HG03575 (cell line): ENCODE measurements around the gene EFCC1.

Source experiments
- ATAC-seq: cut with Tn5 transposase; IDR thresholded peaks from one replicate; pipeline ENCODE4 v1.9.1; 2021; ENCODE audit not compliant: unreplicated experiment, insufficient number of reproducible peaks, low FRiP score; ENCODE audit errors: extremely low read depth

Gene EFCC1

DNA sequence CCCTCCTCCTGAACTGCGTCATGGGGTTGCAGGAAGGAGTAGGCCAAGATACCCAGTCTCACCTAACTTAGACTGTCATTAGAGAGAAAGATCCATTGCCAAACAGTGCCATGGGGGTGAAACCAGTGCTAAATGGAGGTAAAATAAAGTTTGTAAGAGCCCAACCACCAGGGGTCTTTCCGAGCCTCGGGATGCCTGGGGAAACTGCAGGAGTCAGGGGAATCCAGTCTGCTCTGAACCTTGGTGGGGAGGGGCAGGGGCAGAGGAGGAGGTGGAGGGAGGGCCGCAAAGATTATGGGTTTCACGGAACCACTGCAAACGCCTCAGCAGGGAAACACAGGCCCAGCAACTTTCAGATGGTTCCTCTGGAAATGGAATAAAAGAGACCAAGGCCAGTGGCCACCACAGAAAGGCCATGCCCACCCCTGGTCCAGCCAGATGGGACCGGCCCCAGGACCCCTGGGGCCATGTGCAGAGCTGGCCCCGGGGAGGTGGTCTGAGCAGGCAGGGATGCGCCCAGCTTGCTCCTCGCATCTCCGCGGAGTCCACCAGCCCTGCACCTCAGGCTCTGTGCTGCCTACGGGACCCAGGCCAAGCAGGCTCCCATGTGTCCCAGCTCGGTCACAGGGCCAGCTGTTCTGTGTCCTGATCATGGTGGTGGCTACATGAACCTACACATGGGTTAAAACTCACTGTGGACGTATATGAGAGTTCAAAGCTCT, 39.6 kb downstream of the EFCC1 start:
- ATAC-seq: no peak

DNA sequence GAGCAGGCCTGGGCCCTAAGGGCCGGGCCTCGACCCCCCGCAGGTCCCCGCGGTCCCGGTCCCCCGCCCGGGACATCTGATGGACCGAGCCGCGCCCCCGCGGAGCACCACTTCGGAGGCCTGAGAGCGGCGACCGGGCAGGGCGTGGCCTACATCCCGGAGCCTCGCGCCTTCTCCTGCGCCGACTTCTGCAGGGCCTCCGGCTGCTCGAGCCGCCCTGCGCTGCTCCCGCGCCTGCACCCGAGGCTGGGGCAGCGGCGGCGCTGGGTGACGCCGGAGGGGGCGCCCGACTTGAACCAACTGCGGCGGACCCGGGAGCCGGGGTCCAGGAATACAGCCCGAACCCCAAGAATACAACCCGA, 44.6 kb downstream of the EFCC1 start:
- ATAC-seq: no peak

DNA sequence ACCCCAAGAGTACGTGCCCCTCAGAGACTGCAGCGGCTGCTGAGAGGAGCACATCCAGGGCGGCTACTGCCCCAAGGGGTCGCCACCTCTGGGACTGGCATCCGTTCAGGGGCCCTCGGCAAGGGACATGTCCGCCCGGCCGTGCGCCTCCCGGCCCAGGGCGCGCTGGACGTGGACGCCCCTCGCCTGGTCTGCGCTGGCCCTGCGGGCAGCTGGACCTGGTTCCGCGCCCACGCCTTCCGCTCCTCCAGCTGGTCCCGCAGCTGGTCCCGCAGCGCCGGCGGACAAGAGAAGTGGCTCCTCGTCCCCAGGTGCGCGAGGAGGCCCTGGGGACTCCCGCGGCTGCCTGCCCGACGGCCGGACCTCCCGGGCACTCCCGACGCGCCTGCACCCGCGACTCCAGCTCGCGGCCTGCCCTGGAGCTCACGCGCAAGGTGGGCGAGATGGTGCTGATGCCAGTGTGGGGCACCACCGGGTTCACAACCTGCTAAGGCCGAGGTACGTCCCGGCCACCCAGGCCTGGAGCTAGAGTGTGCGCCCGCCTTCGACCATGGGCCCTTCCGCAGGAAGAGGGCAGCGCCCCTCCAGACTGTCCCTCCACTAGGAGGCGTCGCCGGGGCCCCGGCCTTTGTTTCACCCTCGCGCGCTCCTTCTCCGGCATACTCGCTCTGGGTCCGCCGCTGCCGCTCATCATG, 45.1 kb downstream of the EFCC1 start:
- no peak for ATAC-seq

DNA sequence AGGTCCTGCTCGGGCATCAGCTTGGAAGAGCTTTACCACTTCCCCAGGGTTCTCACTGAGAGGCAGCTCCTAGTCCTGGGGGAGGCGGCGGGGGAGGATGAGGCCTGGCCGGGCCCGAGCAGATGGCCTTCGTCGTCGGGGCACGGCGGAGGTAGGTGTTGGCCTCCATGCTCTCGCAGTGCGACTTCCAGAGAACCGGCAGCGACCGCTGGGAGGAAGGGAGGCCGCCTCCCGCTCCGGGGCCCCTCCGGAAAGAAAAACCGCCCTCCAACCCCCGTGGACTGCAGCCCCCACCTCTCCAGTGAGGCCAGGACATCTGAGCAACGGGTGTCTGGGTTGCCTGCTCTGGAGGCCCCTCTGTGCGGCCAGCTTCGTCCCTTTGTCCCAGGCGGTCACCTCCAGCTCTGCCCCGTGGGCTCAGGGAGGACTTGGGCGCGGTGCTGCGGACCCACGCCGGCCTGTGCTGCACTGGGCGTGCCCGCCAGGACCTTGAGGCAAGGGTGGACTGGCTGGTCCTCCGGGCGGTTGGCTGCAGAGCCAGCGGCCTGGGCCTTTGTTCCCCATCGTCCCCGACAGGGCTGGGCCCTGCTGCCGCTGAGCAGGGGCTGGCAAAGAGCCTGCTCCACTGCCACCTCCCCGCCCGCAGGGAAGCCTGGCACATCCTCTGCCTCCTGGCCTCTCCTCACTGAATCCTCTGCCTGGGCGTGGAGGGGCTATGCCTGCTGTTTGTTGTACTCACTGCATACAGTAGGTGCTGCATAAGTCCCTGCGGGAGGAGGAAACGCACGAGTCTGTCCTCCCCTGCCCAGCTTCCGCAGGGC, 45.8 kb downstream of the EFCC1 start:
- ATAC-seq: no peak

DNA sequence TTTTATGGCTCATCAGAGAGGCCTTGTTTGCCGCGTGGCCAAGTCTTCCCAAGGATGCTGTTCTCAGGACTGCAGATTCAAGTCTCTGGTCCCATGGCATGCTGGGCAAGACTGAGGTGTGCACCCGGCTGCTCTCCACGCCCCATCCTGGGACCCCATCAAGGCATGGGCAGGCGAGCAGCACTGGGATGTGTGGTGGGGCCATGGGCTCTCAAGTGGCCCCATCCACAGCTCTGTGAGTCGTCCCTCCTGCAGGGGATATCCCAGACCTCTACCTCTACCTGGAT, 46.4 kb downstream of the EFCC1 start:
- no peak for ATAC-seq

DNA sequence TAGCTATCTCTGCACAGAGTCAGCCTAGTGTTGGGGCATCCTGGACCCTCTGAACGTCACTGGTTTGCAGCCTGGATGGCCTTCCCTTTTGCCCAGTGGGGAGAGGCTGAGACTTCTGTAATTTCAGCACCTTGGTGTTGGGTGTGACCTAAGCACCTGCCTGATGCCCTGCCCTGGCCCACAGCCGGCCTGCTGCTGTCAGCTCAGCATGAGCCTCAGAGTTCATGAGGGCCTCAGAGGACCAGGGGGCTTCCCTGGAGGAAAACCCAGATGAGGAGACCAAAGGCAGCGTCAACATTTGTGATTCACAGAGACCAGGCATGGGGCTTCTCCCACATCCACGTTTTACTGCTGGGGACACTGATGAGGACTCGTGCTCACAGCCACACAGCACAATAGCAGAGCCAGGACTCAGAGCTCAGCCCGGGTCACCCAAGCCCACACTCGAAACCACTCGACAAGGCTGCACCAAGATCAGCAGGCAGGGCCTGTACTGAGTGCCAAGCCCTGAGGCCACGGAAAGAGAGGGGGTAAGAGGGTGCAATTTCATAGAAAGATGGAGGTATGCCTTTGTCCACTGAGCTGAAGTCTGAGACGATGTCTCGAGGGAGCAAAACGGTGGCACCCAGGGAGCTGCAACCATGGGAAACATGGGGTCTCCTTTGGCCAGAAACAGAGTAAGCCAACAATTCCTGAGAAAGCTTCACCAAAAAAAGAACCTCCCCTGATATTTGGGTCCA, 49.6 kb downstream of the EFCC1 start:
- no peak for ATAC-seq

DNA sequence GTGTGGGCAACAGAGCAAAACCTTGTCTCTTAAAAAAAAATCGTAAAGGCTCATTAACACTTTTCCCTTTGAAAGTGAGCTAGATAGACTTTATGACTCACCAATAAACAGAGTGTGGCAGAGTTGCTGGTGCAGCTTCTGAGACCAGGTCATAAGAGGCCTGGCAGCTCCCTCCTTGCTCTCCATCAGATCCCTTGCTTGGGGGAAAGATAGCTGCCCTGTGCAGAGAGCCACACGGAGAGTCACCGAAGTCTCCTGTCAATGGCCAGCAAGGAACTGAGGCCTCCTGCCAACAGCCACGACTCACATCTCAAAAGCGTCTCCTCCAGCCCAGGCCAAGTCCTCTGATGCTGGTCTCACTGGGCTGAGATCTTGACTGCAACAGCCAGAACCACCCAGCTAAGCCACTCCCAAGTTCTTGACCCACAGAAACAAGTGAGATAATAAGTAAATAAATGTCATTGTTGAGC, 50.8 kb downstream of the EFCC1 start:
- no peak for ATAC-seq

DNA sequence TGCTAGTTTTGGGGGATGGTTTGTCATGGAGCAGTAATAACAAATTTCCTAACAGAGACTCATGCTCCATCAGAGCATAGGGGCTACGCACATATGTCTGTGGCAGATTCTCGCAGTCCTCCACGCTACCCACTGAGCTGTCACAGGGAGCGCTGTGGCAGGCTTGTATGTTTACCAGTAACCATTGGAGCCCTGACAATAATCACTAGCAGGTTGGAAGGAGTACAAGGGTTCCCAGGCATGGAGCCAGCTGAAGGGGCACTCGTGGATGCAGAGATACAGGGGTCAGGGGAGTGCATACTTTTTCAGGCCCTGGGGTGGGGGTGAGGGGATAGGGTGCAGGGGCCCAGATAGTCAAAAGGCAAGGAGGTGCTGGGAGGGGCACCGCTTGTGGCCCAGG, 51.6 kb downstream of the EFCC1 start:
- no peak for ATAC-seq

DNA sequence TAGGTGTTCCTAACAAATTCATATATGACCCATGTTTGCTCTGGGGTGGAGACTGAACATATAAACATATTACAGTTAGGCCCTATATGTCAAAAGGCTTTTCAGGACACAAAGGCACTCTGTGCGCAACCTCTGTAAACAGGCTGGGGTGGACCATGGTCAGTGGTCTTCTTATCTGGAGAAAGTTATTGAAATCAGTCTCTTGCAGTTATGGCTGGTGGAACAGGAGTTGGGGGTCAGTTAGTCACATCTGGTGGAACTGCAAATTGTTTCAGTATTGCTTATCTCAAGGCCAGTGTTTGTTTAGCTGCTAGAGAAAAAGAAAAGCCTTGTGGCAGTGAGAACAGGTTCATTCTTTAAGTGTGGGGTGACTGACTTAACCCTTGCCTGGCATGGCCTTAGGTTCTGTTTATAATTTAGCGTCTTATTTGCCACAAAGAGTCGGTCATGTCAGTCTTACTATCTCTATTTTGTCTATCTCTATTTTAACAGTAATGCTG, 53.6 kb downstream of the EFCC1 start:
- ATAC-seq: no peak

DNA sequence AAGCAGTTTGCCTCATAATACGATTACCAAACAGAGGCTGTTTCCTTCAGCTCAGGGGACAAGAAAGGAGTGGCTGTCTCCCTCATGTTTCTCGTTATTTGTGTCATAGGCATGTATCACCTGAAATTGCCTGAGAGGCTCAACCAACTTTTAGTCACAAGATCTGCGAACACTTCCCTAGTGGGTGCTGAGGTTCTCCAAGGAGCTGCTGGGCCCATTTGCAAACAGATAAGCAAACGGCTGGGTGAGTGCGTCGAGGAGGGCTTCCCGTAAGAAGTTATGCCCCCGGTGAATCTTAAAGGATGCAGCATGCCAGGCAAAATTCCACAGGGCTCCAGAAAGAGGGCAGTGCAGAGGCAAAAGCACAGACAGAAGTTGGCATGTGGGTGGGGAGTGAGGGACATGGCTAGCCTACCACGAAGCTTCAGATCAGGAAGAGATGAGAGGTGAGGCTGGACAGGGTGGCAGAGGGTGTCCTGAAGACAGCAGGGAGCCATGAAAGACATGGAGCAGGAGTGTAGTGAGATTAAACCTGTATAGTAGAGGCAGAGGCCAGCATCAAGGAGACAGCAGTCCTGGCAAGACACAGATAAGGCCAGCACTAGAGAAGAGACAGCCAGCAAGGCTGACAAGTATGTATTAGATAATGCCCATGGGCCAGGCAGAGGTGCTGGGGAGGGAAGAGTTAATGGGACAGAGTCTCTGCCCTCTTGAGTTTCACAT, 55.5 kb downstream of the EFCC1 start:
- ATAC-seq: no peak

DNA sequence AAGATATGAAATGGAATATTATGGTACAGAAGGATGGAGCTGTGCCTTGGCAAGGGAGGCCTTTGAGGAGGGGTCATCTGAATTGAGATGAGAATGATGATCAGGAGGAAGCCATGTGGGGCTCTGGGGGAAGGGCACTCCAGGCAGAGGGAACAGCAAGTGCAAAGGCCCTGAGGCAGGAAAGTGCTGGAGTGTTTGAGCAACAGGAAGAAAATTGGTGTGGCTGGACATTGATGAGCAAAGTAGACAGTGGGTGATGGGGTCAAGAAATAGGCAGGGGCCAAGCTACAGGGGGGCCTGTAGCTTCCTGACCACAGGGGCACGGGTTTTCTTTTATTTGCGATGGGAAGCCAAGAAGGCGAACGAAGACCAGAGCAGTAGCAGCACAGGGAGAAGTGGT, 56.1 kb downstream of the EFCC1 start:
- ATAC-seq: no peak

DNA sequence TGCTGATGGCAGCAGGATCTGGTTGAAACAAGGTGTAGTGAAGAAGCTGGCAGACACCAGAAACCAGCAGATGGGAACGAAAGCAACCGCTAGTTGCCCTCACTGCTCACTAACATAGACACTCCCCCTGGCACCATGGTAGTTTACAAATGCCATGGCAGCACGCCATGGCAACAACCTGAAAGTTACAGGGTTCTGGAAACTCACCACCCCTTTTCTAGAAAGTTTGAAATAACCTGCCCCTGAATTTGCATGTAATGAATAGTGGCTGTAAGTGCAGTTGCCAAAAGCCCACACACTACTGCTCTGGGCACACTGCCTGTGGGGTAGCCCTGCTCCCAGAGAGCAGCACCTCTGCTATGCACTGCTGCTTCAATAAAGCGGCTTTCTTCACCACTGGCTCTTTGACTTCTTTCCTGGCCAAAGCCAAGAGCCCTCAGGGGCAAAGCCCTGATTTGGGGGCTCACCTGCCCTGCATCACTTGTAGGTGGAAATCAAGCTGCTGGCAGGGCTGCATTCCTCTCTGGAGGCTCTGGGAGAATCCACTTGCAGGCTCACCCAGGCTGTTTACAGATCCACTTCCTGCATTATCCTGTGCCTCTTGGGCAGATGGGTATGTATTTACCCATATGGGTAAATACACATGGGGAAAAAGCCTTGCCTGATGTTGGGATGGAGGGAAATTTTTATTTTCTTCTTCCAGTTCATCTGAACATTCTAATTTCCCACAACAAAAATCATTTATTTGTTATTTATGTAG, 57.5 kb downstream of the EFCC1 start:
- ATAC-seq: no peak

DNA sequence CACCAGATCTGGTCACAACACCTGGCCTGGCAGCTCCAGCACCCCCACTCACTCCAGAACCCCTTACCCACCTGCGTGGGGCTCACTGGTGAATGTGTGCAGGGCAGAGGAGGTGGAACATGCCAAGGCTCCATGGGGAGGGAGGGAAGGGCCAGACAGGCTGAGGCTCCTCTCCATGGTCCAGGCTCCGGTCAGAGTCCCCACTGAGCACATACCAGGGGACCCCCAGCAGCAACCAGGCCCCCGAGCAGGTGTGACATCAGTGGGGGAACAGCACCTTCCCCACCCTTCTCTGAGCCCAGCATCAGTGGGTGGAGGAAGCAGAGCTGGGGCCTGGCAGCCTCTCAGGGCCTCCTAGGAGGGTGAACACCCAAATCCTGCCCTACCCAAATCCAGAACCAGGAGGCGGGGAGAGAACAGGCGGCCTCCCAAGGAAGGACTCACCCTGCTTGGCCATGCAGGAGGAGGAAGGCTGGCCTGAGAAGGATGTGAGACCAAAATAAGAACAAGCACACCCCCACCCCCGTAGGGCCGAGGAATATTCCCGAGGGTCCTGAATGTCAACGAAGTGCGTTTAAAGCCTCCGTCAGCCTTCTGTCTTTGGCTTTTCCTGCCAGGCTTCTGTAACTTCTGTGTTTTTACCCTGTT, 58.3 kb downstream of the EFCC1 start:
- ATAC-seq: no peak

DNA sequence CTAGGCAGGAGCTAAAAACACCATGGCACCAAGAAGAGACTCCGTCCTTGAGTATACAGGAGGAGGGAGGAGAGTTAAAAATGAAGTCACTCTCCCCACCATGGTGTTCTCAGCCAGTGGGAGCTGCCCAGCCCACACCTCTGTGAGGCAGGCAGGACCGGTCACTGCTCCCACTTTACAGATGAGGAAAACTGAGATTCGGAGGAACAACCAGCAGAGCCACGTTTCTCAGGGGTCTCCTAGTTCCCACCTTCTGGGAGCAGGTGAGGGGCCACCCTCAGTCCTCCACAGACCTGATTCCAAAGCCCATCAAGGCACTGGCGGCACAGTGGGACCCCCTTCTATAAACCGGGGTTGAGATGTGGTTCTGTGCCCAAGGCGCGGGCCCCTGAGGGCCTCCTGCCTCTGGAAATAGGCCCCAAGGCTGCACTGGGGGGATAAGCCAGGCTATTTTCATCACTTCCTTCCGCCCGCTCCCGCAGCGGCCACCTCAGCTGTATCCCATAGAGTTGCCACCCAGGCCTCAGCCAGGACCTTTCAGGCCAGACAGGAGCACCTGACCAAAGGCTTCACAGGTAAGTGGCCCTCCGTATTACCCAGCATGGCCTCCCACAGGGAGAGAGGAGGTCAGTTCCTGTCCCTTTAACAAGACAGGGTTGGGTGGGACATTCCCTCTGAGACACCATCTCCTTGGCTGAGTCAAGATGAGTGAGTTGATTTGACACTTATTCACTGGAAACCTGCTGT, 59.3 kb downstream of the EFCC1 start, which contains the start of gene GP9:
TSS of gene GP9 (plus strand) at position 504 of the 747 bp plus-strand sequence. CDS start 961 bp downstream, outside the sequence.
- no peak for ATAC-seq

DNA sequence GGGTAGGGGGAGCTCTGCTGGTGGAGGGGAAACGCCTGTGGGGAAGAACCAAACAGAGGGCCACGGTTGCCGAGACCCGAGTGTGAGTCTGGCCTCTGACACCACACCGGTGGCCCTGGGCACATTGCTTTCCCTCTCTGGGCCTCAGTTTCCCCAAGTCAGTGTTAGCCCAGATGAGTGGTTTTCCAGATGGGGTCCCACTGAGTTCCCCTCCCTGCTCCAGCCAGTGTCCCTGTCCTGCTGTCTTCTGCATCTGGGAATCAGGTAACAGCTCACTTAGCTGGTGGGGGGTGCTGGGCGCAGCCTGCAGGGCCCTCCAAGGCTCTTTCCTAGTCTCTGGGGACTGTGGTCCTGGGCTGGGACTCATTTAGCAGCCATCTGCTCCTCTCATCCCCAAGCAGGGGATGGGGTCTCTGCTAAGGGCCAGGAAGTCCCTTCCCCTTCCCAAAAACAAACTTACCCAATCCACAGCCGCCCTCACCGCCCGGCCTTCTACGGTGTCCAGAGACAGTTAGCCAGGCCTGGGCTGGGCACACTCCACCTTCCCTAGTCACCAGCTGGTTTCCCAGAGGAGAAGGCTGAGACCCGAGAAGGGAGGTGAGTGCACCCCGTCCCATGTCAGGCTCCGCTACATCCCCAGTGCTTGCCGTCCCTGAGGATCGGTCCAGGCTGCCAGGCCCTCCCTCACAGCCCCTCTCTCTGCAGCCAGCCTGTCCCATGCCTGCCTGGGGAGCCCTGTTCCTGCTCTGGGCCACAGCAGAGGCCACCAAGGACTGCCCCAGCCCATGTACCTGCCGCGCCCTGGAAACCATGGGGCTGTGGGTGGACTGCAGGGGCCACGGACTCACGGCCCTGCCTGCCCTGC, 60.2 kb downstream of the EFCC1 start:
- ATAC-seq: no peak
